ENCODE measurements around the gene RPA3. TPM values are rescaled to one million over a fixed set of nuclear protein-coding genes. Genes with fewer than 3 reads are reported as not detected.

The RPA3 gene
- total RNA-seq, 1 experiment from 2014 or later: 90.2 TPM

- H3K4me3 Mint-ChIP-seq (ENCODE audit: unreplicated experiment): no peak overlapping the region
- no peaks in the 10 kb centered on the region for H3K36me3 ChIP-seq (ENCODE audit: control insufficient read depth, insufficient read depth, low read length)
- DNase-seq: no peak
- H3K27ac Mint-ChIP-seq (ENCODE audit: unreplicated experiment): no peak overlapping the region
- H3K4me3 ChIP-seq (ENCODE audit: low read depth, low read length): no peak overlapping the region
- POLR2A ChIA-PET: no interaction called here
- no peaks in the 10 kb centered on the region for H3K4me1 Mint-ChIP-seq (ENCODE audit: low read depth, unreplicated experiment)
- peaks cover 8% of the 10 kb centered on the region for H3K9me3 Mint-ChIP-seq (ENCODE audit: unreplicated experiment)
- no TSS peak for BruUV-seq (replicated peaks)
- H3K27me3 Mint-ChIP-seq (ENCODE audit: insufficient read depth, unreplicated experiment): no peaks in the 10 kb centered on the region
- CTCF ChIA-PET: no interaction called here
- H3K9me3 ChIP-seq: no peaks in the 10 kb centered on the region
- peaks cover 9% of the 10 kb centered on the region; the same call in 1 of the 2 replicates for H3K4me1 ChIP-seq
- H3K36me3 Mint-ChIP-seq (ENCODE audit: insufficient read depth, unreplicated experiment): no peaks in the 10 kb centered on the region
- intact Hi-C loops (cut with micrococcal nuclease; ENCODE audit: unreplicated experiment): no loop called here
- no peak for TF ChIP-seq CTCF (IDR thresholded peaks at IDR 0.05; ENCODE audit: insufficient read depth in 1 of 2, low read depth in 1 of 2, low read length in 1 of 2, severe bottlenecking in 1 of 2, unreplicated experiment in 1 of 2)
- no peaks in the 10 kb centered on the region for H3K27me3 ChIP-seq (replicated peaks; ENCODE audit: control insufficient read depth, insufficient read depth, low read length)
Observed at GRCh38 chr7:7694542-7694941, 23.9 kb downstream of the RPA3 start.

- POLR2A ChIA-PET: no interaction called here
- Mint-ChIP-seq H3K4me3 (ENCODE audit: unreplicated experiment) (no peak overlapping the region), H3K4me1 (ENCODE audit: low read depth, unreplicated experiment) (no peaks in the 10 kb centered on the region), H3K27ac (ENCODE audit: unreplicated experiment) (no peak overlapping the region), H3K36me3 (ENCODE audit: insufficient read depth, unreplicated experiment) (no peaks in the 10 kb centered on the region), H3K27me3 (ENCODE audit: insufficient read depth, unreplicated experiment) (no peaks in the 10 kb centered on the region), H3K9me3 (ENCODE audit: unreplicated experiment) (peaks cover 8% of the 10 kb centered on the region)
- H3K36me3 ChIP-seq (ENCODE audit: control insufficient read depth, insufficient read depth, low read length): no peaks in the 10 kb centered on the region
- peak in 1 of 2 experiments; percentile 6 for DNase-seq
- H3K27me3 ChIP-seq (replicated peaks; ENCODE audit: control insufficient read depth, insufficient read depth, low read length): no peaks in the 10 kb centered on the region
- intact Hi-C loops (cut with micrococcal nuclease; ENCODE audit: unreplicated experiment): no loop called here
- H3K9me3 ChIP-seq: no peaks in the 10 kb centered on the region
- CTCF ChIA-PET: no interaction called here
- no peak overlapping the region for H3K4me3 ChIP-seq (ENCODE audit: low read depth, low read length)
- no peak for TF ChIP-seq CTCF (IDR thresholded peaks at IDR 0.05; ENCODE audit: insufficient read depth in 1 of 2, low read depth in 1 of 2, low read length in 1 of 2, severe bottlenecking in 1 of 2, unreplicated experiment in 1 of 2)
- H3K4me1 ChIP-seq: peaks cover 9% of the 10 kb centered on the region; the same call in 1 of the 2 replicates
- BruUV-seq (replicated peaks): no TSS peak
Observed at GRCh38 chr7:7693881-7694280, 24.5 kb downstream of the RPA3 start.

- H3K9me3 ChIP-seq: no peaks in the 10 kb centered on the region
- intact Hi-C loops (cut with micrococcal nuclease; ENCODE audit: unreplicated experiment): no loop called here
- no peak overlapping the region for H3K4me3 ChIP-seq (ENCODE audit: low read depth, low read length)
- H3K27me3 ChIP-seq (replicated peaks; ENCODE audit: control insufficient read depth, insufficient read depth, low read length): no peaks in the 10 kb centered on the region
- no peak overlapping the region for H3K4me3 Mint-ChIP-seq (ENCODE audit: unreplicated experiment)
- H3K36me3 Mint-ChIP-seq (ENCODE audit: insufficient read depth, unreplicated experiment): peaks cover 5% of the 10 kb centered on the region
- no peaks in the 10 kb centered on the region for H3K27me3 Mint-ChIP-seq (ENCODE audit: insufficient read depth, unreplicated experiment)
- BruUV-seq (replicated peaks): no TSS peak
- no peak for DNase-seq
- H3K36me3 ChIP-seq (ENCODE audit: control insufficient read depth, insufficient read depth, low read length): no peaks in the 10 kb centered on the region
- H3K9me3 Mint-ChIP-seq (ENCODE audit: unreplicated experiment): no peaks in the 10 kb centered on the region
- CTCF ChIA-PET: no interaction called here
- peaks cover 7% of the 10 kb centered on the region; the same call in 1 of the 2 replicates for H3K4me1 ChIP-seq
- no peak for TF ChIP-seq CTCF (IDR thresholded peaks at IDR 0.05; ENCODE audit: insufficient read depth in 1 of 2, low read depth in 1 of 2, low read length in 1 of 2, severe bottlenecking in 1 of 2, unreplicated experiment in 1 of 2)
- no peak overlapping the region for H3K27ac Mint-ChIP-seq (ENCODE audit: unreplicated experiment)
- POLR2A ChIA-PET: no interaction called here
- H3K4me1 Mint-ChIP-seq (ENCODE audit: low read depth, unreplicated experiment): peaks cover 8% of the 10 kb centered on the region
Observed at GRCh38 chr7:7688956-7689355, 29.5 kb downstream of the RPA3 start.
